ENCODE results near the gene UBE2D2. TPM values are rescaled to one million over a fixed set of nuclear protein-coding genes. Genes with fewer than 3 reads are reported as not detected.
"Not testable (repeated sequence)": the region's sequence is repeated elsewhere in the genome, so short reads cannot be mapped to it uniquely, and the experiment has no call there.

Gene UBE2D2
- total RNA-seq = 100 to 1,000 TPM in 3 of 4 donors, 10 to 100 TPM in 1; 98.5 to 199 (median 131) TPM

DNA sequence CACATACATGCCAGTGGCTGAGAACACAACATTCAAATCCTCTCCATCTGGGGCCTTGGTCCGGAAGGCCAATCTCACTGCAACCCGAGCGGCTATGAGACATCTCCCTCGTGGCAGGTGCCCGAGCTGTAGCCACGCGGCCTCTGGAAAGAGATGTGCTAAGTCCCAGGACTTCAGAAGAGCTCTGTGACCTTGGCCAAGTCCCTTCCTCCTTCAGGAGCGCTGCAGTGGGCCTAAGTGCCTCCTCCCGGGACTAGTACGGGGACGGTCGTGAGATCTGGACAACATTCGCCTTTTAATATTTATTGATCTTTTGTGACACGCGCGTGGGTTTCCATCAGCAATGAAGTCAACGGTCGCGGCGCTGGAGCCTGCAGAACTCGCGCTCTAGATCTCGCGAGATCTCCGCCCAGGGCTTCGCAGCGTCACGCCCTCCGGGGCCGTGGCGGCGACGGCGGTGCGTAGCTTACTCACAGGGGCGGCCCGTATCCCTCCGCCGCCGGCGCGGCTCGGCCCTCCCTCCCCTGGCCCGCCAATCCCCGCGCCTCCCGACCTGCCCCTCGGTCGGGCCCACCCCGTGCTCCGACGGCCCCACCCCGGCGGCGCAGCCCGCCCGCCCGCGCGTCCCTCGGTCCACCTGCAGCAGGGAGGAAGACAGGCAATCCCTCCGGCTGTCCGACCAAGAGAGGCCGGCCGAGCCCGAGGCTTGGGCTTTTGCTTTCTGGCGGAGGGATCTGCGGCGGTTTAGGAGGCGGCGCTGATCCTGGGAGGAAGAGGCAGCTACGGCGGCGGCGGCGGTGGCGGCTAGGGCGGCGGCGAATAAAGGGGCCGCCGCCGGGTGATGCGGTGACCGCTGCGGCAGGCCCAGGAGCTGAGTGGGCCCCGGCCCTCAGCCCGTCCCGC, at the start of gene UBE2D2:
TSS of gene UBE2D2 (plus strand) at position 588 of the 903 bp plus-strand sequence. CDS start 453 bp downstream, outside the sequence.
- Histone ChIP-seq H3K4me3 (peak within 1 kb of the TSS; percentile 77 to 94 (median 88)), H3K27me3 (no peaks in the 10 kb centered on the region), H3K36me3 (no peaks in the 10 kb centered on the region), H3K4me1 (peaks cover 41 to 42% of the 10 kb centered on the region in 2 donors), H3K9me3 (no peaks in the 10 kb centered on the region), H3K27ac (peak within 1 kb of the TSS; percentile 92 to 99 (median 97))
- intact Hi-C loops (cut with DNase I; ENCODE audit: low total_unique reads) = loop anchor here (1.0 to 5.0 kb wide), 6 partner anchors 40 to 986 kb away; partner anchors contain the start of genes DNAJC18, HSPA9 and MATR3
- TF ChIP-seq, protein P1, sequence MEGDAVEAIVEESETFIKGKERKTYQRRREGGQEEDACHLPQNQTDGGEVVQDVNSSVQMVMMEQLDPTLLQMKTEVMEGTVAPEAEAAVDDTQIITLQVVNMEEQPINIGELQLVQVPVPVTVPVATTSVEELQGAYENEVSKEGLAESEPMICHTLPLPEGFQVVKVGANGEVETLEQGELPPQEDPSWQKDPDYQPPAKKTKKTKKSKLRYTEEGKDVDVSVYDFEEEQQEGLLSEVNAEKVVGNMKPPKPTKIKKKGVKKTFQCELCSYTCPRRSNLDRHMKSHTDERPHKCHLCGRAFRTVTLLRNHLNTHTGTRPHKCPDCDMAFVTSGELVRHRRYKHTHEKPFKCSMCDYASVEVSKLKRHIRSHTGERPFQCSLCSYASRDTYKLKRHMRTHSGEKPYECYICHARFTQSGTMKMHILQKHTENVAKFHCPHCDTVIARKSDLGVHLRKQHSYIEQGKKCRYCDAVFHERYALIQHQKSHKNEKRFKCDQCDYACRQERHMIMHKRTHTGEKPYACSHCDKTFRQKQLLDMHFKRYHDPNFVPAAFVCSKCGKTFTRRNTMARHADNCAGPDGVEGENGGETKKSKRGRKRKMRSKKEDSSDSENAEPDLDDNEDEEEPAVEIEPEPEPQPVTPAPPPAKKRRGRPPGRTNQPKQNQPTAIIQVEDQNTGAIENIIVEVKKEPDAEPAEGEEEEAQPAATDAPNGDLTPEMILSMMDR (IDR thresholded peaks at IDR 0.05 in 4 of 5, conservative IDR thresholded peaks at IDR 0.05 in 1 of 5) = peak in 1 of 5 experiments; percentile 9
- TF ChIP-seq POLR2A (IDR thresholded peaks at IDR 0.05) = peak; percentile 91 to 93
- ATAC-seq (peak; percentile 84), DNase-seq (peak; percentile 93 to 96)
- in situ Hi-C loops (cut with MboI; ENCODE audit: low sequenced_read_pairs in 4 of 4) = no loop called here

DNA sequence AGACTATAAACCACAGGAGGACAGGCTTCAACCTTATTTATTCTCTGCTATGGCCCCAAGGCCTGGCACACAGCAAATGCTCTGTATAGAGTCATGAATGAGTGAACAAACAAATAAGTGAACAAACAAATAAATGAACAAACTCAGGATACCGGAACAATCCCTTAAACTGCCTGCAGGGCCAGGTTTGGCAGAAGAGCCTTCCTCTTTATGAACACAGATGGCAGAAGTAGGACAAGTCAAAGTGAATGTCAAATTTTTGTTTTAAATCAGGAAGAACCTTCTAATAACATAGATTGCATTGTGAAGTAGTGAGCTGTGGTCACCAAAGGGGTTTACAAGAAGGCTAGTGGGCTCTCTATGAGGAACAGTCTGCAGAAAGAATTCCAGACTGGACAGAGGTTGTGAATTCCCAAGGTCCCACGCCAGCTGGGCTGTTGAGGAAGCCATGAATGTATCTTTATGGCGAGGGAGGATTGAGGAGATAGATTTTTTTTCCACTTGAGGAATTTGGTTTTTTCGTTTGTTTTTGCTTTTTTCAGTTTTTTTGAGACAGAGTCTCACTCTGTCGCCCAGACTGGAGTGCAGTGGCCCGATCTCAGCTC, 48.3 kb upstream of the UBE2D2 start:
- Histone ChIP-seq H3K4me1 (peaks cover 0 to 4% of the 10 kb centered on the region in 2 donors), H3K27ac (no peak overlapping the region), H3K36me3 (no peaks in the 10 kb centered on the region), H3K4me3 (no peak overlapping the region), H3K9me3 (no peaks in the 10 kb centered on the region), H3K27me3 (no peaks in the 10 kb centered on the region)
- intact Hi-C loops (cut with DNase I; ENCODE audit: low total_unique reads) (loop anchor here (1.0 kb wide), 1 partner anchor 91 kb away; no protein-coding TSS in a partner anchor), in situ Hi-C loops (cut with MboI; ENCODE audit: low sequenced_read_pairs in 4 of 4) (no loop called here)
- TF ChIP-seq, protein P1 (IDR thresholded peaks at IDR 0.05 in 4 of 5, conservative IDR thresholded peaks at IDR 0.05 in 1 of 5) = no peak
- TF ChIP-seq POLR2A (IDR thresholded peaks at IDR 0.05) = no peak
- no peak for ATAC-seq
- no peak for DNase-seq

DNA sequence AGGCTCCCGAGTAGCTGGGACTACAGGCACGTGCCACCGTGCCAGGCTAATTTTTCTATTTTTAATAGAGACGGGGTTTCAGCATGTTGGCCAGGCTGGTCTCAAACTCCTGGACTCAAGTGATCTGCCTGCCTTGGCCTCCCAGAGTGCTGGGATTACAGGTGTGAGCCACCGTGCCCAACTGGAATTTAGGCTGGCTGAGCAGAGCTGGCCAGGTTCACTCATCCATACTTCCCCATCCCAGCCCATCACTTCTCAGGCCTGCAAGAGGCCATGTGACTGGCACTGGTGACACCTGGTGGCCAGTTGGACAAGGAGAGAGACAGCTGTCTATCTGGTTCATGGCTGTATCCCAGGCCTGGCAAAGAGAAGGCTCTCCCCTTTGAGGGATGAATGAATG, 47.7 kb upstream of the UBE2D2 start:
- in situ Hi-C loops (cut with MboI; ENCODE audit: low sequenced_read_pairs in 4 of 4); H3K9me3 ChIP-seq; H3K4me3 ChIP-seq; H3K27ac ChIP-seq; H3K36me3 ChIP-seq; H3K4me1 ChIP-seq; H3K27me3 ChIP-seq: not testable (repeated sequence)
- peak; percentile 79 to 86 for ATAC-seq
- DNase-seq = peak; percentile 78 to 84
- TF ChIP-seq, protein P1 (IDR thresholded peaks at IDR 0.05 in 4 of 5, conservative IDR thresholded peaks at IDR 0.05 in 1 of 5) = peak; percentile 72 to 85 (median 80)
- intact Hi-C loops (cut with DNase I; ENCODE audit: low total_unique reads) = loop anchor here (1.0 kb wide), 1 partner anchor 91 kb away; no protein-coding TSS in a partner anchor

DNA sequence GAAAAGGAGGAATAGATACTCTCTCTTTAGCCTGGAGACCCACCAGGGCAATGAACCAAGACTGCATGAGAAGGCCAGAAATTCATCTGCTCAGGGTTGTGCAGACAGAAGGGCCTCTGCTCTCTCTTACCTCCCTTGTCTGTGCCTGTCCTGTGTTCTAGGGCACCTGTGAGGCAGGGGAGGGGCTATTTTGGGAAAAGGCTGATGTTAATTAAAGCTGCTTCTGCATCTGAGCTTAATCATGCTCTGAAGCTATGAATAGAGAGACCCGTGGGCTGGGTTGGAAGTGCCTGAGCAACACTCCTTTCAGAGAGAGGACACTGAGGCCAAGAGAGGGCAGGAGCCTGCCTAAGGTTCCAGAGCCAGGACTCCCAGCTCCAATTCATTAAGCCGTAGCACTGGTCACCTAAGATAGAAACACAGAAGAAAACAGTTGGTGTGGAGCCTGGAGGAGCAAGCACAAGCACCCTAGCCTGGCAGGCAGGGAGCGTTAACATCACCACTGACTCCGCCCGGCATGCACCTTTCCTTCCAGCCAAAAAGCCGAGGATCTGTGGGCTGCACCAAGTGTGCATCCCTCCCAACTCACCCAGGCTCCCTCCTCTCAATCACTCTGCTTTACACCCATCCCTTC, 47.2 kb upstream of the UBE2D2 start:
- Histone ChIP-seq H3K27me3 (no peaks in the 10 kb centered on the region), H3K36me3 (no peaks in the 10 kb centered on the region), H3K27ac (peak overlapping the region in 2 of 4 donors; percentile 2 to 17), H3K9me3 (no peaks in the 10 kb centered on the region), H3K4me1 (peaks cover 0 to 8% of the 10 kb centered on the region in 2 donors), H3K4me3 (no peak overlapping the region)
- in situ Hi-C loops (cut with MboI; ENCODE audit: low sequenced_read_pairs in 4 of 4) (no loop called here), intact Hi-C loops (cut with DNase I; ENCODE audit: low total_unique reads) (loop anchor here (1.0 kb wide), 1 partner anchor 92 kb away; no protein-coding TSS in a partner anchor)
- TF ChIP-seq POLR2A (IDR thresholded peaks at IDR 0.05) = no peak
- TF ChIP-seq, protein P1 (IDR thresholded peaks at IDR 0.05 in 4 of 5, conservative IDR thresholded peaks at IDR 0.05 in 1 of 5) = peak in 2 of 5 experiments; percentile 6 to 7
- no peak for ATAC-seq
- no peak for DNase-seq

All from gastrocnemius medialis (tissue), 4 donors.